ENCODE data around the gene IRX2. TPM values are rescaled to one million over a fixed set of nuclear protein-coding genes. Genes with fewer than 3 reads are reported as not detected.
A peak's percentile ranks its signal among the peaks of the same experiment; 100 is the strongest.

The IRX2 gene
- total RNA-seq, 3 donors from 2014 or later = 19.2 to 69.4 (median 26.2) TPM

DNA sequence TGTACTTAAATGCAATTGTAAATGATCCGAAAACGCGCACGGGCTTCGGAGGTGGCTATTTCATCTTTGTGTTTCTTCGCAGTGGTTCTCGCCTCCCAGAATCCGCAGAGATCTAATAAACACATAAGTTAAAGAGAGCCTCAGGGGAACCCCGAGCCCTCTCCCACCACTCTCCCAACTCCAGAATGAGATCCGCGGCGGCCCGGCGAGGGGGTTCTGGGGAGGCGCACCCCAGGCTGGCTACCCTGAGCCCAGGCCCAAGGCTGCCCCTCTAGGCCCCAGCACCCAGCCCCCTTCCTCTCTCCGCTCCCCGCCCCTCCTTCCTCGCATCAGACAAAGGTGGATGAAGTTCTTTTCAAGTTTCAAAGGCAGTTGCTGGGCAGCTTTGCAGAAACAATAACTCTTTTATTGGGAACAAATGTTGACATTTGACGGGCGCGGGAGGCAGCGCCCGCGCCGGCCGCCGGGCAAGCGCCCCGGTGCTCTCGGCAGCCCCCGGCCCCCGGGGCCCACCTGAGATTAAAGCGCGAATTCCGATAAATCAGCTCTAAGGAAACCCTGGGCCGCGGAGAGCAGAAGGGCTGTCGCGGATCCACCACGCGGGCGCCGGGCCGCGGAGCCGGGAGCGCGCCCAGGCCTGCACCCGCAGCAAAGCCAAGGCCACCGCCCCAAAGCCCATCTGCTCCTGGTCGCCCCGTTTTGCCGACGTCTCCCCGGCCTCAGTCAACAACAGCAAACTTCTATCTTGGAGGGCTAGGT, 8.4 kb downstream of the IRX2 start:
- Histone ChIP-seq H3K27ac (peak overlapping the region; percentile 93 to 95), H3K27me3 (no peaks in the 10 kb centered on the region), H3K4me1 (no peaks in the 10 kb centered on the region), H3K36me3 (no peaks in the 10 kb centered on the region), H3K9me3 (no peaks in the 10 kb centered on the region), H3K4me3 (peak overlapping the region in 2 of 3 donors; percentile 40 to 64)
- intact Hi-C loops (cut with DNase I; ENCODE audit: low total_unique reads) = loop anchor here (10.0 kb wide), 1 partner anchor 572 kb away; no protein-coding TSS in a partner anchor
- DNase-seq (ENCODE audit: low spot score in 2 of 2) = no peak
- TF ChIP-seq, protein P1, sequence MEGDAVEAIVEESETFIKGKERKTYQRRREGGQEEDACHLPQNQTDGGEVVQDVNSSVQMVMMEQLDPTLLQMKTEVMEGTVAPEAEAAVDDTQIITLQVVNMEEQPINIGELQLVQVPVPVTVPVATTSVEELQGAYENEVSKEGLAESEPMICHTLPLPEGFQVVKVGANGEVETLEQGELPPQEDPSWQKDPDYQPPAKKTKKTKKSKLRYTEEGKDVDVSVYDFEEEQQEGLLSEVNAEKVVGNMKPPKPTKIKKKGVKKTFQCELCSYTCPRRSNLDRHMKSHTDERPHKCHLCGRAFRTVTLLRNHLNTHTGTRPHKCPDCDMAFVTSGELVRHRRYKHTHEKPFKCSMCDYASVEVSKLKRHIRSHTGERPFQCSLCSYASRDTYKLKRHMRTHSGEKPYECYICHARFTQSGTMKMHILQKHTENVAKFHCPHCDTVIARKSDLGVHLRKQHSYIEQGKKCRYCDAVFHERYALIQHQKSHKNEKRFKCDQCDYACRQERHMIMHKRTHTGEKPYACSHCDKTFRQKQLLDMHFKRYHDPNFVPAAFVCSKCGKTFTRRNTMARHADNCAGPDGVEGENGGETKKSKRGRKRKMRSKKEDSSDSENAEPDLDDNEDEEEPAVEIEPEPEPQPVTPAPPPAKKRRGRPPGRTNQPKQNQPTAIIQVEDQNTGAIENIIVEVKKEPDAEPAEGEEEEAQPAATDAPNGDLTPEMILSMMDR (IDR thresholded peaks at IDR 0.05) = no peak
- no peak for TF ChIP-seq POLR2AphosphoS5 (IDR thresholded peaks at IDR 0.05)

DNA sequence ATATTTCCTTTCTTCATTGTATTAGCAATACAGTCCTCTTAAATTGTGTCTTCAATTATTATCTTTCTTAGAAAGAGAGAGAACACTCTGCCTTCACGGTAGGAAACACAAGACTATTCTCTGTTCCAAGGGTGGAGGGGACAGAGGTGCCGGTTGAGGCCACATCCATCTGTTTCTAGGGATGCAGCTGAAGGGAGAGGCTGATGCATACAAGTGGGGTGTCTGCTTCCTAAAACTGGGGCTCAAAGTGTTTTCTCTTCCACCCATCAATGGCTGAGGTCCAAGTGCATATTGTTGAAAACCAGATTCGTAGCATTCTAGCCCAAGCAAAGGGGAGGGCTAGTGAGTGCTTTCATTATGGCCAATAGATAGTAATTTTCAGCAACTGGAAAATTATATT, 9.5 kb downstream of the IRX2 start:
- no peaks in the 10 kb centered on the region for H3K9me3 ChIP-seq
- no peaks in the 10 kb centered on the region for H3K36me3 ChIP-seq
- peak overlapping the region in 2 of 3 donors; percentile 75 to 80 for H3K4me3 ChIP-seq
- DNase-seq (ENCODE audit: low spot score in 2 of 2) = no peak
- H3K27me3 ChIP-seq = no peaks in the 10 kb centered on the region
- intact Hi-C loops (cut with DNase I; ENCODE audit: low total_unique reads) = loop anchor here (10.0 kb wide), 1 partner anchor 573 kb away; no protein-coding TSS in a partner anchor
- TF ChIP-seq POLR2A (IDR thresholded peaks at IDR 0.05) = no peak
- TF ChIP-seq, protein P1 (IDR thresholded peaks at IDR 0.05) = no peak
- no peak for TF ChIP-seq POLR2AphosphoS5 (IDR thresholded peaks at IDR 0.05)
- H3K4me1 ChIP-seq = no peaks in the 10 kb centered on the region
- H3K27ac ChIP-seq = peak overlapping the region; percentile 93 to 95

DNA sequence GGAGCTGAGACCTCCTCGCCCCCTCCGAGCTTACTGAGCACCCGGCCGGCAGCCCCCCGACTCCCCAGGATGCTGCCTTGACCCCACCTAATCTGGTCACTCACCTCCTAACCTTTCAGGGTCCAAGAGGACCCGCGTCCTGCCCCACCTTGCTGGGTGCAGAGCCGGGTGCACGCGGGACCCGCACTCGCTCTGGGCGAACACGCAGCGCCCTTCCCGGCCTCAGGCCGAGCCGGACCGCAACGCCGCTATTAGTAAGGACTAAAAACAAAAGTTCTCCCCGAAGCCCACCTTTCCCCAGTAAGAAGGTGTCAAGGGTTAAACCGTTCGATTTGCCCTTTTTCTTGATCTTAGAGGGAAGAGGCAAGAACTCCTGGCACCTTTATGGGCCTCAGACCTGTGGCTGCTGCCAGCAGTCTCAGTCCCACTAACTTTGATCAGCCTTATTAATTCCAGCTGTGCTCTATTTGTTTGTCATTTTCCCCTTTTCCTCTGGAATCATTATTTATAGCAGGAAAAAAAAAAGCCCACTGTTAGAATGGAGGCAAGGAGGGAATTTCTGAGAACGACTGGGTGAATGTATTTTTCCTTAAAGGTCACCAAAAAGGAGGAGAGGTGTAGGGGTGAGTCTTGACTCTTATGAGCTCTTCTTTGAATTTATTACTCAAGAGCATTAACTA, 10.5 kb downstream of the IRX2 start:
- intact Hi-C loops (cut with DNase I; ENCODE audit: low total_unique reads) = loop anchor here (10.0 kb wide), 1 partner anchor 574 kb away; no protein-coding TSS in a partner anchor
- H3K4me3 ChIP-seq = peak overlapping the region in 2 of 3 donors; percentile 75 to 80
- H3K36me3 ChIP-seq = no peaks in the 10 kb centered on the region
- H3K9me3 ChIP-seq = no peaks in the 10 kb centered on the region
- H3K4me1 ChIP-seq = no peaks in the 10 kb centered on the region
- no peak for DNase-seq (ENCODE audit: low spot score in 2 of 2)
- H3K27me3 ChIP-seq = no peaks in the 10 kb centered on the region
- TF ChIP-seq, protein P1 (IDR thresholded peaks at IDR 0.05) = no peak
- peak overlapping the region; percentile 93 to 95 for H3K27ac ChIP-seq

DNA sequence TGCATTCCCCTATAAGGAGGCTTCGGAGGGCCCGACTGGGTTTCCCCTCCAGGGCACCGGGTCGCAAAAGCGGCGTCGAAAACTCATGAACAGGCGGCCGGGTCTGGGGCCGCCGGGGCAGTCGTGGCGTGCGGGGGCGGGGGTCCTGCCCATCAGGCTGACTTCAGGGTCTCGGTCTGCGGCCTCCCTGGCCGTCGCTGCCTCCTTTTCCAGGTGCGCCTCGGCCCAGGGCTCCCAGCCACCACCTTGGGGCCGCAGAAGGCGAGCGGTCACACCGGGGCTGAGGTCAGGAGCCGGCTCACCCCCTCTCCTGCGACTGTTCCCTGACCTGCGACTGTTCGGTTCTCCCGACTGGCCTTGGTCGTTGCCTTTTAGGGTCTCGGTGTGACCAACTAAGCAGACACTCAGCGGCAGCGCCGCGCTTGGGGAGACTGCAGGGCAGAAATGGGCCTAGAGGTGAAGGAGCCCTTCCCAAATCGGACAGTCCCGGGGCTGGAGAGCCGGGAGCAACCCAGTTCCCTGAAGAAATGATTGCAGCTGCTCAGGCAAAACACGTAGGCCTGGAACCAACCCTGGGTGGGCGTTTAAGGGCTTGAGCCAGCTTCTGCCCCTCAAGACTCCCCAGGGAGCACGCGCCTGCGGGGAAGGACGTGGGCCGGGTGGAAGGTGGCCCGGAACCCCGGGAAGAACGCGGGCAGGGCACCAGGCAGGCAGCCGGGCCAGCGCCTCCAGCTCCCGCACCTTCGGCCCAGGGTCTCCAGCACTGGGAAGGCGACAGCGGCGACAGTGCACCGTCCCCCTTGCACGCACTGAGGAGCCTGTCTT, 11.2 kb downstream of the IRX2 start:
- H3K27ac ChIP-seq = peak overlapping the region; percentile 93 to 95
- H3K36me3 ChIP-seq = no peaks in the 10 kb centered on the region
- H3K9me3 ChIP-seq = no peaks in the 10 kb centered on the region
- intact Hi-C loops (cut with DNase I; ENCODE audit: low total_unique reads) = loop anchor here (10.0 kb wide), 1 partner anchor 575 kb away; no protein-coding TSS in a partner anchor
- DNase-seq (ENCODE audit: low spot score in 2 of 2) = peak in 1 of 2 donors; percentile 32
- peak overlapping the region; percentile 60 to 80 (median 75) for H3K4me3 ChIP-seq
- TF ChIP-seq POLR2A (IDR thresholded peaks at IDR 0.05) (no peak), POLR2AphosphoS5 (IDR thresholded peaks at IDR 0.05) (no peak)
- TF ChIP-seq, protein P1 (IDR thresholded peaks at IDR 0.05) = no peak
- no peaks in the 10 kb centered on the region for H3K27me3 ChIP-seq
- no peaks in the 10 kb centered on the region for H3K4me1 ChIP-seq
